Kidney (tissue), 14 donors: Measurements from ENCODE around the gene RTP3. TPM values are rescaled to one million over a fixed set of nuclear protein-coding genes. Genes with fewer than 3 reads are reported as not detected.

Source experiments
- DNase-seq, 5 donors: peaks; one replicate each; pipeline ENCODE4 v3.0.0-alpha.2; 2013 to 2020
- FAIRE-seq: peaks from 2 replicates; lab custom pipeline; 2012; peaks lifted over from hg19 to GRCh38; lab: Jason Lieb, UNC
- H3K27ac ChIP-seq, 2 donors: one replicate each; pipeline ENCODE4 v1.7.0; 2013; ENCODE audit warnings: low read depth in 2 of 2, low read length in 2 of 2, inconsistent platforms in 1 of 2
- H3K27me3 ChIP-seq: one replicate; pipeline ENCODE4 v1.7.1; 2013; ENCODE audit warnings: low read length, inconsistent platforms; ENCODE audit not compliant: control insufficient read depth, insufficient read depth
- H3K36me3 ChIP-seq, 3 donors: one replicate each; pipeline versions ENCODE4 v1.7.0 to v1.7.1; 2013; ENCODE audit warnings: low read length in 3 of 3, control low read depth in 1 of 3, inconsistent platforms in 1 of 3; ENCODE audit not compliant: insufficient read depth in 3 of 3, control insufficient read depth in 2 of 3
- H3K4me1 ChIP-seq, 3 donors: one replicate each; pipeline versions ENCODE4 v1.7.0 to v1.7.1; 2013; ENCODE audit warnings: low read length in 3 of 3, inconsistent platforms in 1 of 3, low read depth in 1 of 3; ENCODE audit not compliant: control insufficient read depth in 2 of 3, insufficient read depth in 2 of 3
- H3K4me3 ChIP-seq, 3 donors: one replicate each; pipeline versions ENCODE4 v1.7.0 to v1.8.1; 2013; ENCODE audit warnings: low read length in 3 of 3, control low read depth in 1 of 3, inconsistent platforms in 1 of 3
- H3K9ac ChIP-seq, 3 donors: one replicate each; pipeline versions ENCODE4 v1.7.0 to v1.7.1; 2013; ENCODE audit warnings: low read length in 3 of 3, control low read depth in 1 of 3, inconsistent platforms in 1 of 3
- H3K9me3 ChIP-seq, 3 donors: one replicate each; pipeline versions ENCODE4 v1.7.0 to v1.7.1; 2013; ENCODE audit warnings: low read length in 3 of 3, control low read depth in 1 of 3, inconsistent platforms in 1 of 3; ENCODE audit not compliant: control insufficient read depth in 2 of 3, insufficient read depth in 1 of 3
- CTCF ChIP-seq: IDR thresholded peaks from 3 replicates; pipeline ENCODE4 v1.5.1; 2012; ENCODE audit warnings: mild to moderate bottlenecking, moderate library complexity, borderline replicate concordance; ENCODE audit not compliant: insufficient read depth; ENCODE audit errors: extremely low read depth
- intact Hi-C: fragments of 100-400 bp; cut with DNase I; formaldehyde crosslinking; loops from one replicate; pipeline ENCODE4 v1.11.1; 2022
- polyA plus RNA-seq: library from polyadenylated mRNA; stranded (reverse); fragments of 350-450 nt; fragmentation: Illumina TruSeq; extraction: RNeasy Lipid Tissue Mini Kit (QIAGEN cat#74804); gene quantifications from one replicate; pipeline ENCODE4 v1.2.3, GENCODE V29; 2014; ENCODE audit warnings: low read depth, low replicate concordance; ENCODE audit not compliant: insufficient read depth
- total RNA-seq: library from RNA; stranded (reverse); fragmentation: NEBNext Ultra II Directional; extraction: Animal tissue kit (Norgen Biotek cat#: 25700); gene quantifications from one replicate; pipeline ENCODE4 v1.2.1, GENCODE V29; 2021
- donor health status: control.
- donor health status: control.
- donor health status: control.
- donor health status: control.
- donor health status: control.
- donor health status: DM: yes; HTN: yes; CAD: no.
- donor health status: Normal renal cell carcinoma (clear cell type).

The RTP3 gene
- total and polyA plus RNA-seq, 2 donors from 2014 or later = 0.30 TPM; not detected in 1

- Histone ChIP-seq H3K9me3 (no peaks in the 10 kb centered on the region), H3K4me3 (no peak overlapping the region), H3K27ac (no peak overlapping the region), H3K36me3 (no peaks in the 10 kb centered on the region), H3K4me1 (peaks cover 0 to 3% (median 0%) of the 10 kb centered on the region in 3 donors), H3K27me3 (no peaks in the 10 kb centered on the region), H3K9ac (no peak overlapping the region)
- DNase-seq (no peak), FAIRE-seq (no peak)
- intact Hi-C loops = no loop called here
- no peak for TF ChIP-seq CTCF
These were observed 42.8 kb downstream of the RTP3 start for GRCh38 chr3:46540550-46540949.

- Histone ChIP-seq H3K4me3 (no peak overlapping the region), H3K9ac (no peak overlapping the region), H3K27me3 (no peaks in the 10 kb centered on the region), H3K9me3 (no peaks in the 10 kb centered on the region), H3K36me3 (no peaks in the 10 kb centered on the region), H3K27ac (no peak overlapping the region), H3K4me1 (peaks cover 0 to 3% (median 0%) of the 10 kb centered on the region in 3 donors)
- TF ChIP-seq CTCF = no peak
- FAIRE-seq (no peak), DNase-seq (no peak)
- intact Hi-C loops = no loop called here
These were observed 44.1 kb downstream of the RTP3 start for GRCh38 chr3:46541835-46542234.

GRCh38 chr3:46542344-46542743 is 44.6 kb downstream of the RTP3 start:
- Histone ChIP-seq H3K9ac (no peak overlapping the region), H3K27ac (no peak overlapping the region), H3K36me3 (no peaks in the 10 kb centered on the region), H3K27me3 (no peaks in the 10 kb centered on the region), H3K4me3 (no peak overlapping the region), H3K9me3 (no peaks in the 10 kb centered on the region), H3K4me1 (peaks cover 0 to 3% (median 0%) of the 10 kb centered on the region in 3 donors)
- TF ChIP-seq CTCF = no peak
- intact Hi-C loops = no loop called here
- no peak for FAIRE-seq
- no peak for DNase-seq

- no peak for TF ChIP-seq CTCF
- no peak for DNase-seq
- H3K4me1 ChIP-seq = peaks cover 0 to 3% (median 0%) of the 10 kb centered on the region in 3 donors
- H3K9me3 ChIP-seq = no peaks in the 10 kb centered on the region
- H3K27ac ChIP-seq = no peak overlapping the region
- H3K4me3 ChIP-seq = no peak overlapping the region
- no peaks in the 10 kb centered on the region for H3K36me3 ChIP-seq
- intact Hi-C loops = no loop called here
- FAIRE-seq = no peak
- no peaks in the 10 kb centered on the region for H3K27me3 ChIP-seq
- no peak overlapping the region for H3K9ac ChIP-seq
These were observed 45.0 kb downstream of the RTP3 start for GRCh38 chr3:46542801-46543201.
